Fibroblast of skin of back (primary cell): ENCODE measurements around the gene TSEN2.
A peak's percentile ranks its signal among the peaks of the same experiment; 100 is the strongest.
"Not testable (repeated sequence)": the region's sequence is repeated elsewhere in the genome, so short reads cannot be mapped to it uniquely, and the experiment has no call there.

Experiments
- DNase-seq: peaks from one replicate; pipeline ENCODE4 v3.0.0-alpha.2; 2013

Gene TSEN2

DNA sequence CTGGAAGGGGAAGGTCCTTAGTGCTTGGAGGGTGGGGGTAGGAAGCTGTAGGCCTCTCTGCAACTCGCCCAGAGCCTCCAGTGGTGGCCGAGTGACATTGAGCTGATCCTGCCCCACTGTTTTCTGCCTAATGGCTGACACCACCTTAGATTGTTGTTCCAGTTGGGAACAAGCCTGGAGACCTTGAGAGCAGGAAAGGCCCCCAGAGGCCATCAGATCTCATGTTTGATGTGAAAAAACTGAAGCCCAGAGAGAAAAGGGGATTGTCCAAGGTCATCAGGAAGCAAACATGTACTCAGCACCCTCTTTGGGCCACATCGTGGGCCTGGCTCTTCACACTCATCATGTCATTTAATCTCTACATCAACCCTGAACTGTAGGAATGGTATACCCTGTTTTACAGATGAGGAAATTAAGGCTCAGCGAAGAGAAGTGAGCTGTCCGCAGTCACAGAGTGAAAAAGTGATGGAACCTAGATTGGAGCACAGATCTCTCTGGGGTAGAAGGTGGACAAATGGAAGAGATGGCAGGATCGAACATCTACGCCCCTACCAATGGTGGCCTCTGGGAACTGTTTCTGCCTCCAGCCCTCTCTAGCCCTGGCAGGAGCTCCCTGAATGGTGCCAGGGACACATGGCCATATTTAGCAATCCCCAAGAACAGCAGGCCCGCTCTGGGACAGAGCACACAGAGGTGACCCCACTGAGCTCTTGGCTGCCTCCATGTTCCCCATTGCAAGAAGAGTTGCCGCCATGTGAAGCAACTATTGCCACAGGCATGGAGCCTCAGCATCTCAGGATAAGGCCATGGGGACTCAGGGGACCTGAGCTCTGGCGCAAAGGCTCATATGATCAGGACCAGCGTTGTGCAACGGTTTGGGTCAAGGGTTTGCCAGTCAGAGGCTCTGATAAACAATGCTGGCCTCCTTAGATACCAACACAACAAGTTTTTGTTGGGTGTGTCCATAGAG lies 31.6 kb upstream of the TSEN2 start:
- no peak for DNase-seq

GRCh38 chr3:12454076-12454815 lies 30.0 kb upstream of the TSEN2 start:
- no peak for DNase-seq

GRCh38 chr3:12454816-12455121 lies 29.5 kb upstream of the TSEN2 start:
- no peak for DNase-seq

GRCh38 chr3:12455740-12456139 lies 28.5 kb upstream of the TSEN2 start:
- DNase-seq, result no peak

GRCh38 chr3:12456441-12456840 lies 27.8 kb upstream of the TSEN2 start:
- DNase-seq, result no peak

GRCh38 chr3:12457380-12457779 lies 26.9 kb upstream of the TSEN2 start:
- DNase-seq, result not testable (repeated sequence)

GRCh38 chr3:12458901-12459300 lies 25.4 kb upstream of the TSEN2 start:
- no peak for DNase-seq

- no peak for DNase-seq
These were observed 24.2 kb upstream of the TSEN2 start for GRCh38 chr3:12460127-12460526.

DNA sequence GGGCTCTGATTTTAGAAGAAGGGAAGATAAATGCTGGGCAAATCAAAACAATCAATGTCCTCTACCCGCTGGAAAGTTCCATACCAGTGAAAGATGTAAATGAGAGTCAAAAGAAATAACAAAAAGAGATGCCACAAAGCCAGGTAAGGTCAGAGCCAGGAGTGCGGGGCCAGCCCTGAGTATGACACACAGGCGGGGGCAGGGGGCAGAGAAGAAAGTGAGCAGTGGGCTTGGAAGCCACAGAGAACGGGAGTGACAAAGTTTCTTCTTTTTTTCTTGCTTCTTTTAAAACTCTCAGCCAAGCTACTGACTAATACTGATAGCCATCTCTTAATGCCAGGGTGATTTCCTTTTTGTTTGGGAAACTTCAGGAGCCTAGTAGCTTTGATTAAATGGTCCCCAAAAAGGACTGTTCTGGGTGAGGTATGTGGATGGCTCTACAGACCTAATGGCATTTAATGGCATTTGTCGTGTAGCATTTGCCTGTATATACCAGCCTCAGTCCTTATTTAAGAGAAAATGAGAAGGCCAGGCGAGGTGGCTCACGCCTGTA lies 23.1 kb upstream of the TSEN2 start:
- DNase-seq, result no peak

- no peak for DNase-seq
These were observed 21.9 kb upstream of the TSEN2 start for GRCh38 chr3:12462159-12462947.

GRCh38 chr3:12463686-12464085 lies 20.6 kb upstream of the TSEN2 start:
- no peak for DNase-seq

DNA sequence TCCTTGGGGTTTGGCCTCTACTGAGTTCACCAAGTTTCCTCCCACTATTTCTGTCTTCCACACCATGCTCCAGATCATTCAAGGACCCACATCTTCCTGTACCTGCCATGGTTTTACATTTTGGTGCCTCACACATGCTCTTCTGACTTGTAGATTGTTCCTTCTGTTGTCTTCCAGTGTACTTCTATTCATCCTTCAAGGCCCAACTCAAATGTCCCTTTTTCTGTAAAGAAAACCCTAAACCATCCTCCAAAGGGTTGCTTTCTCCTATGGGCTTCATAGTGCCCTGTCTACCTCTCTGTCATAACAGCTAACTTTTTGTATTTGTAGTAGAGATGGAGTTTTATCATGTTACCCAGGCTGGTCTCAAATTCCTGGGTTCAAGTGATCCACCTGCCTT lies 20.1 kb upstream of the TSEN2 start:
- DNase-seq, result no peak

GRCh38 chr3:12465151-12465835 lies 19.0 kb upstream of the TSEN2 start:
- DNase-seq, result no peak

- no peak for DNase-seq
These were observed 18.4 kb upstream of the TSEN2 start for GRCh38 chr3:12465836-12466225.

DNA sequence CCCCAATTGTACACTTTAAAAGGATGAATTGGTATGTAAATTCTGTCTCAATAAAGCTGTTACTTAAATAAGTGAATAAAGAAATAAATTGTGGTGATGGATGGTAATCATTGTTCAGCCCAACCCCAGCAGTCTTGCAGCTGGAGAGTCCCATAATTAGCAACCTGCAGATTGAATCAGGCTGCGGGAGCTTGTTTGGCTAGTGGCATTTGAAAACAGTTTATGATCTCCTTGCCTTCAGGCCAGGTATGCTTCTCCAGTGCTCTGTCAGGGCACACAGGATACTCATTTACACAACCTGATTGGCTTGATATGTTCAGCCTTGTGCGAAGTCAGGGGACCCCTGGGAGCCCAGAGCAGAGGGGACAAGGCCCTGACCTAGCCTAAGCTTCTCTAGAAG lies 16.5 kb upstream of the TSEN2 start:
- no peak for DNase-seq

DNA sequence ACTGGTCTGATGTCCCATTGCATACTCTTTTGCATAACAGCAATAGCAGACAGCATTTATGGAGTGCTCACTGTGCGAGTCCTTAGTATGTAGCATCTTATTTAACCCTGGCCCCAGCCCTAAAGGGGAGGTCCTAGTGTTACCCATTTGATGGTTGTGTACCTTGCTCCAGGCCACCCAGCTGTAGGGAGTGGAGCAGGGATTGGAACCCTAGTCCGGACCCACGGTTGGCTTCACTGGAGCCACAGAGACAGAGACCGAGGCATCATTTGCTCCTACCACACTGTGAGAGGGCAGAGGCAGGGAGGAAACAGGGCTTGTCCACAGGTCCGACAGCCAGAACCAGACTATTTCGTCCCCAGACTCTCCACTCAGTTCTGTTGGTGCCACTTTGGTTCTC lies 16.0 kb upstream of the TSEN2 start:
- no peak for DNase-seq

DNA sequence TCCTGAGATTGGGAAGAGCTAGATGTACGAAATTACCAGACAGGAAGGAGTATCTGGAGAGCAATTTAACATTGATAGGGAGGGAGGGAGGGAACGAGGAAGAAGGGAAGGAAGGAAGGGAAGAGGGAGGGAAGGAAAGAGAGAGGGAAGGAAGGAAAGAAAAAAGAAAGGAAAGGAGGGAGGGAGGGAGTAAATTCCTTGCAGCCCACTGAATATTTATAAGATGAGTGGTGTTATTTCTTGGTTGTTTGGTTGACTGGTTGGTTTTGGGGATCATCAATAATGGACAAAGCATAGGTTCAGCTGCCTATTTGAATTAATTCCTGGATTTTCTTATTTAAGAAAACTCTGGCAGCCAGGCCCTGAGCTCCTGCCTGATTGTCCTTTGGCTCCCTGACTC lies 15.5 kb upstream of the TSEN2 start:
- no peak for DNase-seq

DNA sequence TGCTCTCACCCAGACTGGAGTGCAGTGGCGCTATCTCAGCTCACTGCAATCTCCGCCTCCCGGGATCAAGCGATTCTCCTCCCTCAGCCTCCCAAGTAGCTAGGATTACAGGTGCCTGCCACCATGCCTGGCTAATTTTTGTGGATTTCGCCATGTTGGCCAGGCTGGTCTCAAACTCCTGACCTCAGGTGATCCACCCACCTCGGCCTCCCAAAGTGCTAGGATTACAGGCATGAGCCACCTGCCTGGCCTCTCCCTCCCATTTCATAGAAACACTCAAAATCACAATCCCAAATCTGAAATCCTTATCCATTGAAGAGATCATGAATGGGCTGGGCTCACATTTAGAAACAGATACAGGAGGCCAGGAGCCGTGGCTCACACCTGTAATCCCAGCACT lies 15.1 kb upstream of the TSEN2 start:
- not testable (repeated sequence) for DNase-seq

DNA sequence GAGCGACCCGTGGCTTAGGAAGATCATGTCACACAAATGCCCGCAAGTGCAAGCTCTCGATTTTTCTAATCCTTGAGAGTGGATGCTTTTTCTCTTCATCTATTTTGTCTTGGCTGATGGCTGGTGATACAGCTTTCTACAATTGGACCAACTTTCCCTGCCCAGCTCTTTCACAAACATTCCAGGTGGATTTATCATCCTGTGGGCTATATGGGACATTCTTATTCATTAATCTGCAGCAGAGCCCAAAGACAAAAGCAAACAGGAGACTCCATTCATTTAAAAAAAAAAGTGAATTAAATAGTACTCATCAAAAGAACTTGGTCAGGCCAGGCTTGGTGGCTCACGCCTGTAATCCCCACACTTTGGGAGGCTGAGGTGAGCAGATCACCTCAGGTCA lies 14.2 kb upstream of the TSEN2 start:
- DNase-seq, result peak; percentile 80

- DNase-seq, result no peak
These were observed 13.6 kb upstream of the TSEN2 start for GRCh38 chr3:12470680-12471079.

DNA sequence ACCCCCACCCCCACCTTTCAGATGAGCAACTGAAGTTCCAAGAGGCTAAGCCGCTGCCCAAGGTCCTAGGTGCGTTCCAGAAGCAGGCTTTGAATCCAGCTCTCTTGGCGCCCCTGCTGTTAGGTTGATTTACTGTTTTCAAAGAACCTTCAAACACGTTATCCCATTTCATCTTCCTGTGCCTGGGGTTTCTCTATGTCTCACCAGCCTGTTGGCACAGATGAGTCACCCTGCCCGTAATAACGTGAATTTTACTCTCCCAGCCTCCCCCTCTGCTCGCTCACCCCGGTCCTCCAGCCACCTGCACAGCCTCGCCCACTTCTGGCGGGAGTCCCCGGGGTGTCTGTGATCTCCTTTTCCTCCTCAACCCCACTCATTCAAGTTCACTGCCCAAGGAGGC lies 13.0 kb upstream of the TSEN2 start:
- DNase-seq, result no peak

GRCh38 chr3:12472000-12472610 lies 12.2 kb upstream of the TSEN2 start:
- peak; percentile 32 for DNase-seq
